HCT116 (cell line): Measurements from ENCODE around the gene PCCA.
"Not testable (repeated sequence)": the region's sequence is repeated elsewhere in the genome, so short reads cannot be mapped to it uniquely, and the experiment has no call there.

Experiments used
- CTCF ChIP-seq, 3 experiments: fragments of 200-600 bp in 1 of 3; sonication (generic) in 1 of 3; IDR thresholded peaks in 2 of 3; conservative IDR thresholded peaks in 1 of 3; 2 replicates each; pipeline ENCODE4 v1.5.1; 2012 to 2017; ENCODE audit warnings: low read depth in 2 of 3, low read length in 2 of 3, antibody characterized with exemption in 1 of 3, borderline replicate concordance in 1 of 3, control low read depth in 1 of 3, mild to moderate bottlenecking in 1 of 3, mixed read lengths in 1 of 3, mixed run types in 1 of 3, moderate library complexity in 1 of 3; ENCODE audit not compliant: insufficient read depth in 1 of 3
- EZH2phosphoT487 ChIP-seq: fragments of 200-600 bp; IDR thresholded peaks from 2 replicates; pipeline ENCODE4 v1.6.1; 2018; ENCODE audit warnings: antibody characterized with exemption, borderline replicate concordance
- POLR2A ChIP-seq: IDR thresholded peaks from 2 replicates; pipeline ENCODE4 v1.7.0; 2011; ENCODE audit warnings: borderline replicate concordance; ENCODE audit not compliant: insufficient read depth, insufficient read length; ENCODE audit errors: extremely low read depth
- POLR2AphosphoS5 ChIP-seq: IDR thresholded peaks from 2 replicates; pipeline ENCODE4 v1.6.1; 2011; ENCODE audit warnings: mild to moderate bottlenecking, low read depth, low read length, moderate library complexity
- REST ChIP-seq: IDR thresholded peaks from 2 replicates; pipeline ENCODE4 v1.6.1; 2012; ENCODE audit warnings: low read depth
- TF ChIP-seq, protein P1 (sequence below): IDR thresholded peaks from 2 replicates; pipeline ENCODE4 v1.6.1; 2011; ENCODE audit warnings: mild to moderate bottlenecking, low read length, moderate library complexity; ENCODE audit not compliant: insufficient replicate concordance; ENCODE audit errors: extremely low read depth
- TF ChIP-seq, protein P2 (sequence below): IDR thresholded peaks from 2 replicates; pipeline ENCODE4 v1.6.1; 2012

- TF ChIP-seq CTCF (IDR thresholded peaks at IDR 0.05 in 2 of 3, conservative IDR thresholded peaks at IDR 0.05 in 1 of 3; ENCODE audit: borderline replicate concordance in 1 of 3, insufficient read depth in 1 of 3, low read depth in 2 of 3, low read length in 2 of 3); POLR2A; POLR2AphosphoS5; EZH2phosphoT487; REST: not testable (repeated sequence)
- TF ChIP-seq, protein P1, sequence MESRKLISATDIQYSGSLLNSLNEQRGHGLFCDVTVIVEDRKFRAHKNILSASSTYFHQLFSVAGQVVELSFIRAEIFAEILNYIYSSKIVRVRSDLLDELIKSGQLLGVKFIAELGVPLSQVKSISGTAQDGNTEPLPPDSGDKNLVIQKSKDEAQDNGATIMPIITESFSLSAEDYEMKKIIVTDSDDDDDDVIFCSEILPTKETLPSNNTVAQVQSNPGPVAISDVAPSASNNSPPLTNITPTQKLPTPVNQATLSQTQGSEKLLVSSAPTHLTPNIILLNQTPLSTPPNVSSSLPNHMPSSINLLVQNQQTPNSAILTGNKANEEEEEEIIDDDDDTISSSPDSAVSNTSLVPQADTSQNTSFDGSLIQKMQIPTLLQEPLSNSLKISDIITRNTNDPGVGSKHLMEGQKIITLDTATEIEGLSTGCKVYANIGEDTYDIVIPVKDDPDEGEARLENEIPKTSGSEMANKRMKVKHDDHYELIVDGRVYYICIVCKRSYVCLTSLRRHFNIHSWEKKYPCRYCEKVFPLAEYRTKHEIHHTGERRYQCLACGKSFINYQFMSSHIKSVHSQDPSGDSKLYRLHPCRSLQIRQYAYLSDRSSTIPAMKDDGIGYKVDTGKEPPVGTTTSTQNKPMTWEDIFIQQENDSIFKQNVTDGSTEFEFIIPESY, result not testable (repeated sequence)
- TF ChIP-seq, protein P2, sequence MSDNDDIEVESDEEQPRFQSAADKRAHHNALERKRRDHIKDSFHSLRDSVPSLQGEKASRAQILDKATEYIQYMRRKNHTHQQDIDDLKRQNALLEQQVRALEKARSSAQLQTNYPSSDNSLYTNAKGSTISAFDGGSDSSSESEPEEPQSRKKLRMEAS, result not testable (repeated sequence)
These were observed 9.9 kb upstream of the PCCA start for GRCh38 chr13:100079003-100079402.
